A549 (cell line): ENCODE results near the gene IGSF3. TPM values are rescaled to one million over a fixed set of nuclear protein-coding genes. Genes with fewer than 3 reads are reported as not detected.

Source experiments
- ATAC-seq, 2 experiments: fragments of 200-7000 bp in 1 of 2; fragments of >200 bp in 1 of 2; cut with Nextera tagmentation in 1 of 2; cut with Tn5 transposase in 1 of 2; 3 replicates each; pipeline versions ENCODE4 v1.8.0 to v1.9.1; 2018 to 2020; ENCODE audit warnings: mild to moderate bottlenecking in 1 of 2, moderate library complexity in 1 of 2
- CTCF ChIA-PET: fragments of 300-600 bp; sonication (Branson Sonifier 250); formaldehyde crosslinking; extraction: SDS; loops from one replicate; lab custom pipeline; 2021; ENCODE audit warnings: antibody characterized with exemption, inconsistent platforms; lab: Yijun Ruan, JAX
- POLR2A ChIA-PET: fragments of 350-600 bp; formaldehyde crosslinking; extraction: SDS; loops from one replicate; lab custom pipeline; 2021; ENCODE audit warnings: antibody characterized with exemption, inconsistent platforms; lab: Yijun Ruan, JAX
- DNase-seq, 2 experiments: peaks; one replicate each; pipeline versions ENCODE4 v3.0.0 to v3.0.0-alpha.2; 2011 to 2016; ENCODE audit warnings: low read depth in 1 of 2, low spot score in 1 of 2
- FAIRE-seq: peaks from 2 replicates; lab custom pipeline; 2011; peaks lifted over from hg19 to GRCh38; lab: Jason Lieb, UNC
- H3K27ac ChIP-seq, 2 experiments: fragments of >200 bp; sonication (Bioruptor Twin); formaldehyde crosslinking; 3 replicates each; pipeline ENCODE4 v1.5.1; 2016 to 2017
- H3K4me1 ChIP-seq: fragments of >200 bp; sonication (Bioruptor Twin); formaldehyde crosslinking; 3 replicates; pipeline ENCODE4 v1.6.1; 2016
- H3K4me2 ChIP-seq: fragments of >200 bp; sonication (Bioruptor Twin); formaldehyde crosslinking; 3 replicates; pipeline ENCODE4 v1.6.1; 2016
- H3K4me3 ChIP-seq: fragments of >200 bp; sonication (Bioruptor Twin); formaldehyde crosslinking; 3 replicates; pipeline ENCODE4 v1.5.1; 2016
- H3K9me3 ChIP-seq: fragments of >200 bp; sonication (Bioruptor Twin); formaldehyde crosslinking; 3 replicates; pipeline ENCODE4 v1.6.1; 2016
- ATOH8 ChIP-seq: fragments of 250-450 bp; sonication (Bioruptor Pico); IDR thresholded peaks from 2 replicates; pipeline ENCODE4 v1.5.0; 2020; ENCODE audit warnings: low read depth, mild to moderate bottlenecking, moderate library complexity
- BHLHE40 ChIP-seq: IDR thresholded peaks from 2 replicates; pipeline ENCODE4 v1.6.1; 2012; ENCODE audit warnings: low read depth, low read length, inconsistent platforms
- CBX8 ChIP-seq: fragments of 200-600 bp; sonication (generic); IDR thresholded peaks from 2 replicates; pipeline ENCODE4 v1.6.1; 2016
- CEBPB ChIP-seq, 2 experiments: fragments of >200 bp in 1 of 2; sonication (Bioruptor Twin) in 1 of 2; formaldehyde crosslinking in 1 of 2; IDR thresholded peaks; 2 replicates each; pipeline ENCODE4 v1.6.1; 2012 to 2016
- CTCF ChIP-seq: fragments of >200 bp; sonication (Bioruptor Twin); formaldehyde crosslinking; IDR thresholded peaks from 3 replicates; pipeline ENCODE4 v1.5.1; 2016
- EHMT2 ChIP-seq: fragments of 200-600 bp; sonication (generic); IDR thresholded peaks from 2 replicates; pipeline ENCODE4 v1.6.1; 2016; ENCODE audit warnings: antibody characterized with exemption, low read depth, mild to moderate bottlenecking, moderate library complexity
- FOSB ChIP-seq: fragments of 250-450 bp; sonication (Bioruptor Pico); IDR thresholded peaks from 2 replicates; pipeline ENCODE4 v1.5.0; 2020; ENCODE audit warnings: mild to moderate bottlenecking, moderate library complexity
- FOXS1 ChIP-seq: fragments of 250-450 bp; sonication (Bioruptor Pico); IDR thresholded peaks from 2 replicates; pipeline ENCODE4 v1.5.0; 2020; ENCODE audit warnings: mild to moderate bottlenecking, moderate library complexity
- GATA3 ChIP-seq: IDR thresholded peaks from 2 replicates; pipeline ENCODE4 v1.6.1; 2012; ENCODE audit warnings: borderline replicate concordance
- HDAC2 ChIP-seq: fragments of 200-600 bp; sonication (generic); IDR thresholded peaks from 2 replicates; pipeline ENCODE4 v1.6.1; 2016
- HEYL ChIP-seq: fragments of 250-450 bp; sonication (Bioruptor Pico); IDR thresholded peaks from 2 replicates; pipeline ENCODE4 v1.8.0; 2021; ENCODE audit warnings: mild to moderate bottlenecking, moderate library complexity
- HMGXB4 ChIP-seq: fragments of 250-450 bp; sonication (Bioruptor Pico); IDR thresholded peaks from 2 replicates; pipeline ENCODE4 v1.5.0; 2021; ENCODE audit warnings: mild to moderate bottlenecking, moderate library complexity, borderline replicate concordance
- HOXA7 ChIP-seq: fragments of 250-450 bp; sonication (Bioruptor Pico); IDR thresholded peaks from 2 replicates; pipeline ENCODE4 v1.5.0; 2020; ENCODE audit warnings: mild to moderate bottlenecking, moderate library complexity
- JUN ChIP-seq, 2 experiments: fragments of >200 bp; sonication (Bioruptor Twin); formaldehyde crosslinking; IDR thresholded peaks; 2 replicates in 1 of 2; 3 replicates in 1 of 2; pipeline ENCODE4 v1.6.1; 2016 to 2017
- KDM5A ChIP-seq: fragments of 200-600 bp; sonication (generic); IDR thresholded peaks from 2 replicates; pipeline ENCODE4 v1.6.1; 2016; ENCODE audit warnings: antibody characterized with exemption, mild to moderate bottlenecking
- MAX ChIP-seq: IDR thresholded peaks from 2 replicates; pipeline ENCODE4 v1.6.1; 2012
- MYC ChIP-seq: IDR thresholded peaks from 2 replicates; pipeline ENCODE4 v1.6.1; 2012; ENCODE audit warnings: mild to moderate bottlenecking, inconsistent platforms, low read length, improper control_type of control experiment, borderline replicate concordance
- NFE2L2 ChIP-seq: fragments of 150-350 bp; conservative IDR thresholded peaks from 2 replicates; pipeline ENCODE4 v1.6.1; 2014; ENCODE audit warnings: low read length
- NR3C1 ChIP-seq: fragments of >200 bp; sonication (Bioruptor Twin); formaldehyde crosslinking; IDR thresholded peaks from 3 replicates; pipeline ENCODE4 v1.6.1; 2017
- PBX3 ChIP-seq: IDR thresholded peaks from 2 replicates; pipeline ENCODE4 v1.6.1; 2012
- PHF8 ChIP-seq: fragments of 200-600 bp; sonication (generic); IDR thresholded peaks from 2 replicates; pipeline ENCODE4 v1.6.1; 2016; ENCODE audit warnings: low read depth, mild to moderate bottlenecking, antibody characterized with exemption, moderate library complexity, borderline replicate concordance
- POLR2A ChIP-seq: IDR thresholded peaks from 2 replicates; pipeline ENCODE4 v1.6.1; 2012; ENCODE audit warnings: mild to moderate bottlenecking, low read length
- RAD21 ChIP-seq, 2 experiments: fragments of >200 bp in 1 of 2; sonication (Bioruptor Twin) in 1 of 2; formaldehyde crosslinking in 1 of 2; IDR thresholded peaks in 1 of 2; conservative IDR thresholded peaks in 1 of 2; 2 replicates in 1 of 2; 3 replicates in 1 of 2; pipeline ENCODE4 v1.6.1; 2012 to 2018; ENCODE audit warnings: inconsistent platforms in 1 of 2
- RCOR1 ChIP-seq: fragments of 150-350 bp; IDR thresholded peaks from 2 replicates; pipeline ENCODE4 v1.6.1; 2014; ENCODE audit warnings: antibody characterized with exemption, low read length, low read depth
- SMC3 ChIP-seq: fragments of >200 bp; sonication (Bioruptor Twin); formaldehyde crosslinking; IDR thresholded peaks from 3 replicates; pipeline ENCODE4 v1.6.1; 2018; ENCODE audit warnings: inconsistent platforms
- TFCP2L1 ChIP-seq: fragments of 250-450 bp; sonication (Bioruptor Pico); IDR thresholded peaks from 2 replicates; pipeline ENCODE4 v1.5.0; 2021; ENCODE audit warnings: mild to moderate bottlenecking
- TP53 ChIP-seq: fragments of 250-450 bp; sonication (Bioruptor Pico); IDR thresholded peaks from 2 replicates; pipeline ENCODE4 v1.5.0; 2021; ENCODE audit warnings: mild to moderate bottlenecking, moderate library complexity
- ZFP36 ChIP-seq: fragments of 450-650 bp; IDR thresholded peaks from 2 replicates; pipeline ENCODE4 v1.6.1; 2014; ENCODE audit warnings: borderline replicate concordance; ENCODE audit not compliant: partially characterized antibody
- WGBS: methylation state at CpG from one replicate; pipeline ENCODE4 v1.1.6; 2017; ENCODE audit errors: missing lambda C conversion rate; 5-methylcytosine and 5-hydroxymethylcytosine counted together
- polyA plus RNA-seq, 4 experiments: library from polyadenylated mRNA; depleted of rRNA in 3 of 4; stranded (reverse); fragments of >200 nt; fragmentation: RNase III in 1 of 4; extraction: RNeasy Plus Mini Kit Qiagen cat#74134 plus additional on column Dnase treatment in 1 of 4; gene quantifications; 2 replicates in 3 of 4; 3 replicates in 1 of 4; pipeline ENCODE4 v1.2.3, GENCODE V29; 2011 to 2017
- TF ChIP-seq, protein P1 (sequence below): IDR thresholded peaks from 2 replicates; pipeline ENCODE4 v1.6.1; 2012; ENCODE audit warnings: low read depth, borderline replicate concordance

The IGSF3 gene
- polyA plus RNA-seq, 2 of the 4 experiments (the other 2 are of a cell fraction), result 18.5 to 21.9 TPM

- H3K4me3 ChIP-seq, result peak overlapping the region; percentile 79
- peaks cover 29% of the 10 kb centered on the region for H3K4me1 ChIP-seq
- no peaks in the 10 kb centered on the region for H3K9me3 ChIP-seq
- ATAC-seq, result peak in 1 of 2 experiments; percentile 6; a peak in 1 of 6 replicates
- DNase-seq, result no peak
- POLR2A ChIA-PET, result interaction anchor here (0.7 kb wide), 1 partner anchor 483 kb away, joined by 4 read pairs; no protein-coding TSS in a partner anchor
- H3K27ac ChIP-seq, result peak overlapping the region; percentile 97 to 100
- FAIRE-seq, result no peak
- CTCF ChIA-PET, result interaction anchor here (1.1 to 1.7 kb wide), 3 partner anchors 75 to 153 kb away, joined by 3 to 4 read pairs (median 4); no protein-coding TSS in a partner anchor
- WGBS, result 26% methylated on average over 24 of the region's 24 CpGs
- TF ChIP-seq KDM5A (no peak), FOXS1 (no peak), ATOH8 (CRISPR knock-in tag) (no peak), FOSB (CRISPR knock-in tag) (no peak)
- TF ChIP-seq, all 56 proteins: peak for 0
- H3K4me2 ChIP-seq, result peak overlapping the region; percentile 90
Observed at GRCh38 chr1:116571215-116571919, 96.2 kb downstream of the IGSF3 start.

GRCh38 chr1:116570358-116571214 lies 96.9 kb downstream of the IGSF3 start, which contains the start of gene CD58:
CD58 (minus strand) TSS chr1:116571026; CDS start chr1:116570972, 54 bp downstream.
- H3K9me3 ChIP-seq, result no peaks in the 10 kb centered on the region
- H3K27ac ChIP-seq, result peak within 1 kb of the TSS; percentile 97 to 100
- POLR2A ChIA-PET, result interaction anchor here (0.6 to 0.7 kb wide), 3 partner anchors 482 to 1467 kb away, joined by 3 to 4 read pairs (median 3); no protein-coding TSS in a partner anchor
- peak within 1 kb of the TSS; percentile 90 for H3K4me2 ChIP-seq
- under 1% methylated on average over 15 of the region's 90 CpGs for WGBS
- FAIRE-seq (no peak), DNase-seq (peak; percentile 69 to 79), ATAC-seq (peak; percentile 89 to 96)
- H3K4me3 ChIP-seq, result peak within 1 kb of the TSS; percentile 79
- CTCF ChIA-PET, result interaction anchor here (1.1 to 1.2 kb wide), 2 partner anchors 74 to 101 kb away, joined by 3 to 4 read pairs; no protein-coding TSS in a partner anchor
- peaks cover 37% of the 10 kb centered on the region for H3K4me1 ChIP-seq
- TF ChIP-seq NFE2L2, result no peak
- peak in 1 of 2 experiments; percentile 58; a peak in 2 of 5 replicates for TF ChIP-seq JUN (IDR thresholded peaks at IDR 0.05)
- TF ChIP-seq GATA3, result no peak
- TF ChIP-seq, protein P1, sequence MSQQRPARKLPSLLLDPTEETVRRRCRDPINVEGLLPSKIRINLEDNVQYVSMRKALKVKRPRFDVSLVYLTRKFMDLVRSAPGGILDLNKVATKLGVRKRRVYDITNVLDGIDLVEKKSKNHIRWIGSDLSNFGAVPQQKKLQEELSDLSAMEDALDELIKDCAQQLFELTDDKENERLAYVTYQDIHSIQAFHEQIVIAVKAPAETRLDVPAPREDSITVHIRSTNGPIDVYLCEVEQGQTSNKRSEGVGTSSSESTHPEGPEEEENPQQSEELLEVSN, result peak; percentile 90
- no peak for TF ChIP-seq EHMT2
- peak; percentile 50 for TF ChIP-seq SMC3
- TF ChIP-seq HOXA7, result no peak
- TF ChIP-seq NR3C1, result no peak
- TF ChIP-seq POLR2A, result peak; percentile 72
- no peak for TF ChIP-seq BHLHE40
- no peak for TF ChIP-seq TP53 (CRISPR knock-in tag)
- TF ChIP-seq PBX3, result no peak
- TF ChIP-seq MAX, result peak; percentile 82
- TF ChIP-seq ZFP36, result no peak
- no peak for TF ChIP-seq CEBPB (IDR thresholded peaks at IDR 0.05)
- peak; percentile 61 for TF ChIP-seq CTCF
- TF ChIP-seq HEYL (CRISPR knock-in tag), result no peak
- no peak for TF ChIP-seq HMGXB4 (CRISPR knock-in tag)
- TF ChIP-seq MYC, result no peak
- no peak for TF ChIP-seq HDAC2
- no peak for TF ChIP-seq RCOR1
- peak; percentile 76 for TF ChIP-seq PHF8
- no peak for TF ChIP-seq TFCP2L1 (CRISPR knock-in tag)
- TF ChIP-seq KDM5A, result no peak
- TF ChIP-seq FOSB (CRISPR knock-in tag), result no peak
- TF ChIP-seq CBX8, result no peak
- TF ChIP-seq RAD21 (conservative IDR thresholded peaks at IDR 0.05 in 1 of 2, IDR thresholded peaks at IDR 0.05 in 1 of 2), result peak in 1 of 2 experiments; percentile 13; a peak in 2 of 5 replicates
